HCT116 (cell line): Measurements from ENCODE around the gene CHSY1. TPM values are rescaled to one million over a fixed set of nuclear protein-coding genes. Genes with fewer than 3 reads are reported as not detected.

ENCODE experiments used
- ATAC-seq: fragments of 200-7000 bp; cut with Tn5 transposase; 2 replicates; pipeline ENCODE4 v1.9.1; 2020; ENCODE audit warnings: mild to moderate bottlenecking, moderate library complexity
- BruUV-seq: library from RNA; stranded (reverse); fragments of 400-500 nt; replicated peaks from 2 replicates; lab custom pipeline; 2021; lab: Mats Ljungman, UMichigan
- CTCF ChIA-PET: fragments of 300-600 bp; sonication (Branson Sonifier 250); formaldehyde crosslinking; loops from one replicate; lab custom pipeline; 2021; ENCODE audit warnings: antibody characterized with exemption; lab: Charles Lee
- POLR2A ChIA-PET: fragments of 300-600, 350-600 bp; sonication (Branson Sonifier 250); formaldehyde crosslinking; loops from one replicate; lab custom pipeline; 2021; ENCODE audit warnings: antibody characterized with exemption; lab: Charles Lee
- RAD21 ChIA-PET, 2 experiments: fragments of 300-600 bp; sonication (Branson Sonifier 250); formaldehyde crosslinking; loops; one replicate each; lab custom pipeline; 2023; ENCODE audit warnings: low total read pairs in 2 of 2; ENCODE audit not compliant: uncharacterized antibody in 2 of 2, unreplicated experiment in 2 of 2, low non-redundant PET in 1 of 2; lab: Charles Lee
- DNase-seq: peaks from one replicate; pipeline ENCODE4 v3.0.0-alpha.2; 2010; ENCODE audit warnings: low read depth, low spot score
- H2AFZ ChIP-seq: fragments of 200-600 bp; shearing (Covaris generic), sonication (generic); 2 replicates; pipeline ENCODE4 v1.6.1; 2017; ENCODE audit warnings: low read depth, mixed run types, mixed read lengths, antibody characterized with exemption, low read length; ENCODE audit not compliant: poor library complexity, severe bottlenecking
- H3K27ac ChIP-seq: 2 replicates; pipeline ENCODE4 v1.5.1; 2012; ENCODE audit warnings: low read depth, low read length
- H3K27me3 ChIP-seq: fragments of 200-600 bp; sonication (generic); 2 replicates; pipeline ENCODE4 v1.6.1; 2016; ENCODE audit warnings: mixed run types, low read length, mixed read lengths; ENCODE audit not compliant: insufficient read depth
- H3K36me3 ChIP-seq, 2 experiments: fragments of 200-500 bp in 1 of 2; fragments of 200-600 bp in 1 of 2; sonication (Bioruptor generic) in 1 of 2; sonication (generic) in 1 of 2; 2 replicates each; pipeline versions ENCODE4 v1.5.1 to v1.6.1; 2014 to 2016; ENCODE audit warnings: low read length in 2 of 2, inconsistent platforms in 1 of 2, mixed read lengths in 1 of 2, mixed run types in 1 of 2; ENCODE audit not compliant: insufficient read depth in 2 of 2, control insufficient read depth in 1 of 2
- H3K4me1 ChIP-seq, 2 experiments: fragments of 200-600 bp in 1 of 2; sonication (generic) in 1 of 2; 2 replicates each; pipeline versions ENCODE4 v1.5.1 to v1.6.1; 2012 to 2017; ENCODE audit warnings: low read length in 2 of 2, inconsistent platforms in 1 of 2, mild to moderate bottlenecking in 1 of 2, mixed read lengths in 1 of 2, mixed run types in 1 of 2, moderate library complexity in 1 of 2; ENCODE audit not compliant: insufficient read depth in 2 of 2, control insufficient read depth in 1 of 2
- H3K4me2 ChIP-seq: fragments of 200-600 bp; sonication (generic); 2 replicates; pipeline ENCODE4 v1.6.1; 2017; ENCODE audit warnings: mixed run types, low read length, mixed read lengths
- H3K4me3 ChIP-seq, 2 experiments: fragments of 200-600 bp in 1 of 2; sonication (generic) in 1 of 2; replicated peaks in 1 of 2; 2 replicates each; pipeline ENCODE4 v1.5.1; 2011 to 2016; ENCODE audit warnings: low read length in 2 of 2, control low read depth in 1 of 2, low read depth in 1 of 2, mild to moderate bottlenecking in 1 of 2, mixed read lengths in 1 of 2, mixed run types in 1 of 2
- H3K79me2 ChIP-seq: fragments of 200-600 bp; sonication (generic); 2 replicates; pipeline ENCODE4 v1.6.1; 2017; ENCODE audit warnings: mild to moderate bottlenecking, mixed run types, low read length, moderate library complexity, mixed read lengths; ENCODE audit not compliant: insufficient read depth
- H3K9ac ChIP-seq: fragments of 200-600 bp; sonication (generic); 2 replicates; pipeline ENCODE4 v1.6.1; 2016; ENCODE audit warnings: low read length, mixed read lengths
- H3K9me2 ChIP-seq: fragments of 200-600 bp; sonication (generic), shearing (Covaris generic); 2 replicates; pipeline ENCODE4 v1.6.1; 2017; ENCODE audit warnings: mixed run types, mild to moderate bottlenecking, moderate library complexity; ENCODE audit not compliant: insufficient read depth
- H3K9me3 ChIP-seq, 2 experiments: fragments of 200-500 bp in 1 of 2; fragments of 200-600 bp in 1 of 2; sonication (Bioruptor generic) in 1 of 2; sonication (generic) in 1 of 2; 2 replicates each; pipeline ENCODE4 v1.6.1; 2014 to 2017; ENCODE audit warnings: low read length in 2 of 2, mixed read lengths in 2 of 2, inconsistent platforms in 1 of 2, low read depth in 1 of 2, mild to moderate bottlenecking in 1 of 2, mixed run types in 1 of 2, moderate library complexity in 1 of 2; ENCODE audit not compliant: control insufficient read depth in 1 of 2, insufficient read depth in 1 of 2
- H4K20me1 ChIP-seq: fragments of 200-600 bp; sonication (generic), shearing (Covaris generic); 2 replicates; pipeline ENCODE4 v1.6.1; 2017; ENCODE audit warnings: mixed run types, mild to moderate bottlenecking, moderate library complexity; ENCODE audit not compliant: insufficient read depth
- CBX3 ChIP-seq: IDR thresholded peaks from 2 replicates; pipeline ENCODE4 v1.6.1; 2012; ENCODE audit warnings: low read depth
- EGR1 ChIP-seq: IDR thresholded peaks from 2 replicates; pipeline ENCODE4 v1.6.1; 2012; ENCODE audit warnings: low read depth
- EZH2 ChIP-seq: fragments of 200-600 bp; sonication (generic); IDR thresholded peaks from 2 replicates; pipeline ENCODE4 v1.6.1; 2017; ENCODE audit warnings: antibody characterized with exemption, mixed run types
- FOSL1 ChIP-seq: IDR thresholded peaks from 2 replicates; pipeline ENCODE4 v1.6.1; 2012; ENCODE audit warnings: low read depth
- JUND ChIP-seq: IDR thresholded peaks from 2 replicates; pipeline ENCODE4 v1.6.1; 2012
- SIN3A ChIP-seq: IDR thresholded peaks from 2 replicates; pipeline ENCODE4 v1.6.1; 2012; ENCODE audit warnings: low read depth
- SP1 ChIP-seq: IDR thresholded peaks from 2 replicates; pipeline ENCODE4 v1.6.1; 2012; ENCODE audit warnings: low read depth
- SRF ChIP-seq: IDR thresholded peaks from 2 replicates; pipeline ENCODE4 v1.6.1; 2012; ENCODE audit warnings: low read depth
- TCF7L2 ChIP-seq: IDR thresholded peaks from 2 replicates; pipeline ENCODE4 v1.7.0; 2011; ENCODE audit warnings: borderline replicate concordance, inconsistent platforms; ENCODE audit not compliant: insufficient read depth, insufficient read length; ENCODE audit errors: extremely low read depth
- ZNF274 ChIP-seq: fragments of 200-500 bp; sonication (Bioruptor generic); IDR thresholded peaks from 2 replicates; pipeline ENCODE4 v1.6.1; 2014; ENCODE audit warnings: mild to moderate bottlenecking, low read depth, low read length, inconsistent platforms
- intact Hi-C: fragments of 100-400 bp; cut with micrococcal nuclease; formaldehyde crosslinking; loops from 2 replicates; pipeline ENCODE4 v1.10.0; 2022
- total RNA-seq: library from RNA; stranded (reverse); gene quantifications from one replicate; pipeline ENCODE4 v1.2.1, GENCODE V29; 2021; ENCODE audit not compliant: unreplicated experiment
- TF ChIP-seq, protein P1 (sequence below): IDR thresholded peaks from 2 replicates; pipeline ENCODE4 v1.6.1; 2012; ENCODE audit warnings: low read depth
- TF ChIP-seq, protein P2 (sequence below): IDR thresholded peaks from 2 replicates; pipeline ENCODE4 v1.6.1; 2011; ENCODE audit warnings: mild to moderate bottlenecking, low read length, moderate library complexity; ENCODE audit not compliant: insufficient replicate concordance; ENCODE audit errors: extremely low read depth
- TF ChIP-seq, protein P3 (sequence below): IDR thresholded peaks from 2 replicates; pipeline ENCODE4 v1.6.1; 2012

CHSY1 gene
- total RNA-seq, 1 experiment from 2014 or later = 25.4 TPM

DNA sequence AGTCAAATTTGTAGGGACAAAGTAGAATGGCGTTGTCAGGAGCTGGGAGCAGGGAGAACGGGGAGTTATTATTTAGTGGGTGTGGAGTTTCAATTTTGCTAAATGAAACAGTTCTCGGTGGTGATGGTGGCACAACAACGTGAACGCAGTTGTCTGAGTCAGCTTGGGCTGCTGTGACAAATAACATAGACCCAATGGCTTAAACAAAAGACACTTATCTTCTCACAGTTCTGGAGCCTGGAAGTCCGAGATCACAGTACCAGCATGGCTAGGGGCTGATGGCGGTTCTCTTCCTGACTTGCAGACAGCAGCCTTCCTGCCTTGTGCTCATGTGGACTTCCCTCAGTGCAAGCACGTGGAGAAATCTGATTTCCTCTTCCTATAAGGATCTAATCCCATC lies 90.2 kb downstream of the CHSY1 start:
- H4K20me1 ChIP-seq = no peaks in the 10 kb centered on the region
- TF ChIP-seq JUND = no peak
- no peak for TF ChIP-seq EZH2
- TF ChIP-seq CBX3 = no peak
- TF ChIP-seq EGR1 = no peak
- TF ChIP-seq, protein P1, sequence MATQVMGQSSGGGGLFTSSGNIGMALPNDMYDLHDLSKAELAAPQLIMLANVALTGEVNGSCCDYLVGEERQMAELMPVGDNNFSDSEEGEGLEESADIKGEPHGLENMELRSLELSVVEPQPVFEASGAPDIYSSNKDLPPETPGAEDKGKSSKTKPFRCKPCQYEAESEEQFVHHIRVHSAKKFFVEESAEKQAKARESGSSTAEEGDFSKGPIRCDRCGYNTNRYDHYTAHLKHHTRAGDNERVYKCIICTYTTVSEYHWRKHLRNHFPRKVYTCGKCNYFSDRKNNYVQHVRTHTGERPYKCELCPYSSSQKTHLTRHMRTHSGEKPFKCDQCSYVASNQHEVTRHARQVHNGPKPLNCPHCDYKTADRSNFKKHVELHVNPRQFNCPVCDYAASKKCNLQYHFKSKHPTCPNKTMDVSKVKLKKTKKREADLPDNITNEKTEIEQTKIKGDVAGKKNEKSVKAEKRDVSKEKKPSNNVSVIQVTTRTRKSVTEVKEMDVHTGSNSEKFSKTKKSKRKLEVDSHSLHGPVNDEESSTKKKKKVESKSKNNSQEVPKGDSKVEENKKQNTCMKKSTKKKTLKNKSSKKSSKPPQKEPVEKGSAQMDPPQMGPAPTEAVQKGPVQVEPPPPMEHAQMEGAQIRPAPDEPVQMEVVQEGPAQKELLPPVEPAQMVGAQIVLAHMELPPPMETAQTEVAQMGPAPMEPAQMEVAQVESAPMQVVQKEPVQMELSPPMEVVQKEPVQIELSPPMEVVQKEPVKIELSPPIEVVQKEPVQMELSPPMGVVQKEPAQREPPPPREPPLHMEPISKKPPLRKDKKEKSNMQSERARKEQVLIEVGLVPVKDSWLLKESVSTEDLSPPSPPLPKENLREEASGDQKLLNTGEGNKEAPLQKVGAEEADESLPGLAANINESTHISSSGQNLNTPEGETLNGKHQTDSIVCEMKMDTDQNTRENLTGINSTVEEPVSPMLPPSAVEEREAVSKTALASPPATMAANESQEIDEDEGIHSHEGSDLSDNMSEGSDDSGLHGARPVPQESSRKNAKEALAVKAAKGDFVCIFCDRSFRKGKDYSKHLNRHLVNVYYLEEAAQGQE = no peak
- no peak for TF ChIP-seq TCF7L2
- TF ChIP-seq FOSL1 = no peak
- no peak for TF ChIP-seq SRF
- TF ChIP-seq, protein P2, sequence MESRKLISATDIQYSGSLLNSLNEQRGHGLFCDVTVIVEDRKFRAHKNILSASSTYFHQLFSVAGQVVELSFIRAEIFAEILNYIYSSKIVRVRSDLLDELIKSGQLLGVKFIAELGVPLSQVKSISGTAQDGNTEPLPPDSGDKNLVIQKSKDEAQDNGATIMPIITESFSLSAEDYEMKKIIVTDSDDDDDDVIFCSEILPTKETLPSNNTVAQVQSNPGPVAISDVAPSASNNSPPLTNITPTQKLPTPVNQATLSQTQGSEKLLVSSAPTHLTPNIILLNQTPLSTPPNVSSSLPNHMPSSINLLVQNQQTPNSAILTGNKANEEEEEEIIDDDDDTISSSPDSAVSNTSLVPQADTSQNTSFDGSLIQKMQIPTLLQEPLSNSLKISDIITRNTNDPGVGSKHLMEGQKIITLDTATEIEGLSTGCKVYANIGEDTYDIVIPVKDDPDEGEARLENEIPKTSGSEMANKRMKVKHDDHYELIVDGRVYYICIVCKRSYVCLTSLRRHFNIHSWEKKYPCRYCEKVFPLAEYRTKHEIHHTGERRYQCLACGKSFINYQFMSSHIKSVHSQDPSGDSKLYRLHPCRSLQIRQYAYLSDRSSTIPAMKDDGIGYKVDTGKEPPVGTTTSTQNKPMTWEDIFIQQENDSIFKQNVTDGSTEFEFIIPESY = no peak
- no peak for TF ChIP-seq SIN3A
- no peak for TF ChIP-seq ZNF274
- TF ChIP-seq SP1 = no peak
- TF ChIP-seq, protein P3, sequence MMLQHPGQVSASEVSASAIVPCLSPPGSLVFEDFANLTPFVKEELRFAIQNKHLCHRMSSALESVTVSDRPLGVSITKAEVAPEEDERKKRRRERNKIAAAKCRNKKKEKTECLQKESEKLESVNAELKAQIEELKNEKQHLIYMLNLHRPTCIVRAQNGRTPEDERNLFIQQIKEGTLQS = no peak
- H3K9me2 ChIP-seq = no peaks in the 10 kb centered on the region
- H3K4me1 ChIP-seq = no peaks in the 10 kb centered on the region
- peaks cover 11 to 19% of the 10 kb centered on the region in 2 experiments; a peak in 3 of 4 replicates for H3K9me3 ChIP-seq
- no peak overlapping the region for H3K4me2 ChIP-seq
- DNase-seq = no peak
- no peak overlapping the region for H2AFZ ChIP-seq
- no peaks in the 10 kb centered on the region for H3K79me2 ChIP-seq
- no peak overlapping the region for H3K27ac ChIP-seq
- ChIA-PET CTCF (no interaction called here), RAD21 (no interaction called here), POLR2A (no interaction called here)
- no peak for ATAC-seq
- BruUV-seq = no TSS peak
- intact Hi-C loops = no loop called here
- H3K27me3 ChIP-seq = no peaks in the 10 kb centered on the region
- H3K4me3 ChIP-seq = no peak overlapping the region
- H3K9ac ChIP-seq = no peak overlapping the region
- H3K36me3 ChIP-seq = no peaks in the 10 kb centered on the region
